Measurements from ENCODE around the gene ATXN8OS. TPM values are rescaled to one million over a fixed set of nuclear protein-coding genes. Genes with fewer than 3 reads are reported as not detected.

Gene ATXN8OS
- total and polyA plus RNA-seq, 2 donors (not counting 1 experiment from before 2014, with no cell fraction given), result not detected

- POLR2A ChIA-PET, result no interaction called here
- no peak overlapping the region for H3K27ac Mint-ChIP-seq
Measured at GRCh38 chr13:70104481-70104880, 3.1 kb upstream of the ATXN8OS start.

DNA sequence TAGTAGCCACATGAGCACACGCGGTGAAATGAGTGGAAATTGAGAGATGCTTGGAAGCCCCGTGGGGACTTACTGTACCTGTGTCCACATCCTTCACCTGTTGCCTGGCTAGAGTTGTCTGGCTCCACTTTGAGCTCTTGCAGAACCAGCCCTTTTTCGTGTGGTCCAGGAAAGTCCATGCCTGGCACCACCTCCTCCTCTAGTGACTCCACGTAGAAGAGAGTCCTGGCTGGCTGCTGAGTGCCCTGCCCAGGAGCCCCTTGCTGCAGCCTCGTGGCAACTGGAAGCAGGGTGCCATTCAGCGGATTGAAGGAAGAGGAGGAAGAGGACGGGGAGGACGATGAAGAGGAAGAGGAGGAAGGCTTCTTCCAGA is 515 bp upstream of the ATXN8OS start:
- WGBS (ENCODE audit: insufficient coverage), result 17% methylated on average over 6 of the region's 9 CpGs
- no peak overlapping the region for H3K4me3 Mint-ChIP-seq
- no peak overlapping the region for H2AFZ ChIP-seq (ENCODE audit: insufficient read depth, low read depth, low read length, poor library complexity, severe bottlenecking)
- ATAC-seq (ENCODE audit: low read depth) (no peak), DNase-seq (no peak)
- no peak overlapping the region for H3K27ac Mint-ChIP-seq
- TF ChIP-seq EZH2 (IDR thresholded peaks at IDR 0.05; ENCODE audit: borderline replicate concordance, insufficient read depth, low read depth, low read length, poor library complexity, severe bottlenecking), result no peak
- TF ChIP-seq, protein P1, sequence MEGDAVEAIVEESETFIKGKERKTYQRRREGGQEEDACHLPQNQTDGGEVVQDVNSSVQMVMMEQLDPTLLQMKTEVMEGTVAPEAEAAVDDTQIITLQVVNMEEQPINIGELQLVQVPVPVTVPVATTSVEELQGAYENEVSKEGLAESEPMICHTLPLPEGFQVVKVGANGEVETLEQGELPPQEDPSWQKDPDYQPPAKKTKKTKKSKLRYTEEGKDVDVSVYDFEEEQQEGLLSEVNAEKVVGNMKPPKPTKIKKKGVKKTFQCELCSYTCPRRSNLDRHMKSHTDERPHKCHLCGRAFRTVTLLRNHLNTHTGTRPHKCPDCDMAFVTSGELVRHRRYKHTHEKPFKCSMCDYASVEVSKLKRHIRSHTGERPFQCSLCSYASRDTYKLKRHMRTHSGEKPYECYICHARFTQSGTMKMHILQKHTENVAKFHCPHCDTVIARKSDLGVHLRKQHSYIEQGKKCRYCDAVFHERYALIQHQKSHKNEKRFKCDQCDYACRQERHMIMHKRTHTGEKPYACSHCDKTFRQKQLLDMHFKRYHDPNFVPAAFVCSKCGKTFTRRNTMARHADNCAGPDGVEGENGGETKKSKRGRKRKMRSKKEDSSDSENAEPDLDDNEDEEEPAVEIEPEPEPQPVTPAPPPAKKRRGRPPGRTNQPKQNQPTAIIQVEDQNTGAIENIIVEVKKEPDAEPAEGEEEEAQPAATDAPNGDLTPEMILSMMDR (IDR thresholded peaks at IDR 0.05), result no peak
- H3K9me3 ChIP-seq (ENCODE audit: control extremely low read depth in 1 of 3, control insufficient read depth in 2 of 3, insufficient read depth in 1 of 3, low read length in 2 of 3), result peaks cover 0 to 11% (median 0%) of the 10 kb centered on the region in 3 donors
- H3K4me3 ChIP-seq (ENCODE audit: control extremely low read depth in 1 of 5, extremely low read depth in 1 of 5, insufficient read depth in 1 of 5, low read depth in 2 of 5, low read length in 4 of 5), result no peak overlapping the region
- H3K27ac ChIP-seq (ENCODE audit: low read length in 2 of 2), result no peak overlapping the region
- H3K4me1 Mint-ChIP-seq, result no peaks in the 10 kb centered on the region
- H3K79me2 ChIP-seq (ENCODE audit: control insufficient read depth, insufficient read depth, low read length), result no peaks in the 10 kb centered on the region
- H3K9ac ChIP-seq (ENCODE audit: low read length), result no peak overlapping the region
- POLR2A ChIA-PET, result no interaction called here
- no peaks in the 10 kb centered on the region for H3K27me3 Mint-ChIP-seq
- H3K36me3 ChIP-seq (replicated peaks in 1 of 2; ENCODE audit: control extremely low read depth in 1 of 2, control insufficient read depth in 1 of 2, extremely low read depth in 1 of 2, insufficient read depth in 2 of 2, low read length in 1 of 2), result no peaks in the 10 kb centered on the region
- intact Hi-C loops (cut with micrococcal nuclease), result no loop called here
- CTCF ChIA-PET, result no interaction called here
- no peaks in the 10 kb centered on the region for H3K4me1 ChIP-seq (ENCODE audit: control insufficient read depth in 2 of 2, insufficient read depth in 2 of 2, low read length in 2 of 2)
- no peaks in the 10 kb centered on the region for H3K27me3 ChIP-seq (replicated peaks in 1 of 4; ENCODE audit: control extremely low read depth in 1 of 4, control insufficient read depth in 3 of 4, insufficient read depth in 4 of 4, low read length in 3 of 4)
- H3K9me3 Mint-ChIP-seq (ENCODE audit: insufficient read depth), result no peaks in the 10 kb centered on the region
- H4K20me1 ChIP-seq (ENCODE audit: control insufficient read depth, insufficient read depth, low read length, poor library complexity, severe bottlenecking), result no peaks in the 10 kb centered on the region
- no peak overlapping the region for H3K4me2 ChIP-seq (replicated peaks; ENCODE audit: low read depth, low read length, poor library complexity, severe bottlenecking)

More at GRCh38 chr13:70104481-70104880, 3.1 kb upstream of the ATXN8OS start:
- Histone ChIP-seq H2AFZ (ENCODE audit: insufficient read depth, low read depth, low read length, poor library complexity, severe bottlenecking) (no peak overlapping the region), H3K4me2 (replicated peaks; ENCODE audit: low read depth, low read length, poor library complexity, severe bottlenecking) (no peak overlapping the region), H4K20me1 (ENCODE audit: control insufficient read depth, insufficient read depth, low read length, poor library complexity, severe bottlenecking) (no peaks in the 10 kb centered on the region), H3K9me3 (ENCODE audit: control extremely low read depth in 1 of 3, control insufficient read depth in 2 of 3, insufficient read depth in 1 of 3, low read length in 2 of 3) (peaks cover 0 to 11% (median 0%) of the 10 kb centered on the region in 3 donors), H3K9ac (ENCODE audit: low read length) (no peak overlapping the region), H3K27me3 (replicated peaks in 1 of 4; ENCODE audit: control extremely low read depth in 1 of 4, control insufficient read depth in 3 of 4, insufficient read depth in 4 of 4, low read length in 3 of 4) (no peaks in the 10 kb centered on the region), H3K27ac (ENCODE audit: low read length in 2 of 2) (no peak overlapping the region), H3K36me3 (replicated peaks in 1 of 2; ENCODE audit: control extremely low read depth in 1 of 2, control insufficient read depth in 1 of 2, extremely low read depth in 1 of 2, insufficient read depth in 2 of 2, low read length in 1 of 2) (no peaks in the 10 kb centered on the region), H3K4me3 (ENCODE audit: control extremely low read depth in 1 of 5, extremely low read depth in 1 of 5, insufficient read depth in 1 of 5, low read depth in 2 of 5, low read length in 4 of 5) (no peak overlapping the region), H3K79me2 (ENCODE audit: control insufficient read depth, insufficient read depth, low read length) (no peaks in the 10 kb centered on the region), H3K4me1 (ENCODE audit: control insufficient read depth in 2 of 2, insufficient read depth in 2 of 2, low read length in 2 of 2) (no peaks in the 10 kb centered on the region)
- intact Hi-C loops (cut with micrococcal nuclease), result no loop called here
- ATAC-seq (ENCODE audit: low read depth) (no peak), DNase-seq (no peak)
- CTCF ChIA-PET, result no interaction called here
- Mint-ChIP-seq H3K4me3 (no peak overlapping the region), H3K4me1 (no peaks in the 10 kb centered on the region), H3K9me3 (ENCODE audit: insufficient read depth) (no peaks in the 10 kb centered on the region), H3K27me3 (no peaks in the 10 kb centered on the region)
- TF ChIP-seq EZH2 (IDR thresholded peaks at IDR 0.05; ENCODE audit: borderline replicate concordance, insufficient read depth, low read depth, low read length, poor library complexity, severe bottlenecking), result no peak
- TF ChIP-seq, protein P1 (IDR thresholded peaks at IDR 0.05), result no peak

Measured in B cell (primary cell).